SK-N-SH (cell line): ENCODE data around the gene FRAS1. TPM values are rescaled to one million over a fixed set of nuclear protein-coding genes. Genes with fewer than 3 reads are reported as not detected.

Experiments
- CTCF ChIA-PET: fragments of 300-600, 350-600 bp; formaldehyde crosslinking; extraction: SDS; loops from one replicate; lab custom pipeline; 2021; lab: Yijun Ruan, JAX
- POLR2A ChIA-PET: fragments of 350-600 bp; sonication (Branson Sonifier 250); formaldehyde crosslinking; extraction: SDS; loops from one replicate; lab custom pipeline; 2020; ENCODE audit warnings: antibody characterized with exemption, inconsistent platforms; lab: Yijun Ruan, JAX
- DNase-seq: peaks from one replicate; pipeline ENCODE4 v3.0.0; 2012
- H2AFZ ChIP-seq: fragments of 200-600 bp; sonication (generic); 2 replicates; pipeline ENCODE4 v1.8.1; 2016; ENCODE audit warnings: antibody characterized with exemption, mild to moderate bottlenecking, low read depth
- H3F3A ChIP-seq: fragments of 200-600 bp; sonication (generic); replicated peaks from 2 replicates; pipeline ENCODE3; 2016; ENCODE audit warnings: antibody characterized with exemption, mild to moderate bottlenecking; ENCODE audit not compliant: insufficient read depth
- H3K27ac ChIP-seq, 2 experiments: fragments of 200-500 bp in 1 of 2; fragments of 200-600 bp in 1 of 2; sonication (Bioruptor generic) in 1 of 2; sonication (generic), shearing (Covaris generic) in 1 of 2; 2 replicates each; pipeline versions ENCODE4 v1.5.1 to v1.6.1; 2014 to 2016; ENCODE audit warnings: low read depth in 2 of 2, inconsistent platforms in 1 of 2, low read length in 1 of 2, mild to moderate bottlenecking in 1 of 2, mixed read lengths in 1 of 2
- H3K27me3 ChIP-seq: fragments of 200-600 bp; sonication (generic), shearing (Covaris generic); 2 replicates; pipeline ENCODE4 v1.6.1; 2016; ENCODE audit warnings: mixed run types; ENCODE audit not compliant: insufficient read depth
- H3K36me3 ChIP-seq, 2 experiments: fragments of 200-500 bp in 1 of 2; fragments of 200-600 bp in 1 of 2; sonication (Bioruptor generic) in 1 of 2; sonication (generic) in 1 of 2; replicated peaks in 1 of 2; 2 replicates each; pipeline versions ENCODE3 to v1.5.1; 2014 to 2016; ENCODE audit warnings: low read length in 1 of 2, mild to moderate bottlenecking in 1 of 2; ENCODE audit not compliant: insufficient read depth in 2 of 2, control insufficient read depth in 1 of 2
- H3K4me1 ChIP-seq, 2 experiments: fragments of 200-500 bp in 1 of 2; fragments of 200-600 bp in 1 of 2; sonication (Bioruptor generic) in 1 of 2; sonication (generic), shearing (Covaris generic) in 1 of 2; 2 replicates each; pipeline versions ENCODE4 v1.5.1 to v1.6.1; 2014 to 2016; ENCODE audit warnings: low read depth in 1 of 2, low read length in 1 of 2, mixed run types in 1 of 2; ENCODE audit not compliant: insufficient read depth in 2 of 2, control insufficient read depth in 1 of 2
- H3K4me2 ChIP-seq: fragments of 200-600 bp; sonication (generic), shearing (Covaris generic); 2 replicates; pipeline ENCODE4 v1.6.1; 2017; ENCODE audit warnings: mixed run types
- H3K4me3 ChIP-seq, 2 experiments: fragments of 200-500 bp in 1 of 2; fragments of 200-600 bp in 1 of 2; sonication (Bioruptor generic) in 1 of 2; sonication (generic), shearing (Covaris generic) in 1 of 2; 2 replicates each; pipeline versions ENCODE4 v1.5.1 to v1.8.1; 2014 to 2016; ENCODE audit warnings: low read depth in 2 of 2, inconsistent platforms in 1 of 2, low read length in 1 of 2, mild to moderate bottlenecking in 1 of 2, mixed read lengths in 1 of 2, moderate library complexity in 1 of 2
- H3K79me2 ChIP-seq: fragments of 200-600 bp; sonication (generic); 2 replicates; pipeline ENCODE4 v1.8.1; 2017; ENCODE audit warnings: mild to moderate bottlenecking; ENCODE audit not compliant: insufficient read depth
- H3K9ac ChIP-seq: fragments of 200-600 bp; sonication (generic); 2 replicates; pipeline ENCODE4 v1.6.1; 2017; ENCODE audit warnings: mixed run types
- H3K9me2 ChIP-seq: fragments of 200-600 bp; sonication (generic); 2 replicates; pipeline ENCODE4 v1.6.1; 2017; ENCODE audit warnings: mixed run types
- H3K9me3 ChIP-seq: fragments of 200-600 bp; sonication (generic); 2 replicates; pipeline ENCODE4 v1.6.1; 2017; ENCODE audit warnings: mixed run types, mild to moderate bottlenecking, moderate library complexity
- H4K20me1 ChIP-seq: fragments of 200-600 bp; sonication (generic); 2 replicates; pipeline ENCODE4 v1.6.1; 2017; ENCODE audit warnings: mild to moderate bottlenecking, mixed run types; ENCODE audit not compliant: insufficient read depth
- CHD2 ChIP-seq: fragments of 150-350 bp; IDR thresholded peaks from 2 replicates; pipeline ENCODE4 v1.6.1; 2018; ENCODE audit warnings: low read length; ENCODE audit not compliant: partially characterized antibody
- EZH2phosphoT487 ChIP-seq: fragments of 200-600 bp; sonication (generic); IDR thresholded peaks from 2 replicates; pipeline ENCODE4 v1.6.1; 2017; ENCODE audit warnings: low read depth, mixed run types, mild to moderate bottlenecking, antibody characterized with exemption, moderate library complexity, borderline replicate concordance
- FOXJ3 ChIP-seq: sonication (generic); formaldehyde crosslinking; IDR thresholded peaks from 2 replicates; pipeline ENCODE4 v1.5.1; 2020; ENCODE audit warnings: mild to moderate bottlenecking, missing genetic modification reagents
- MEF2A ChIP-seq: IDR thresholded peaks from 2 replicates; pipeline ENCODE4 v1.4.0; 2012; ENCODE audit warnings: low read depth, borderline replicate concordance
- NFIC ChIP-seq: IDR thresholded peaks from 2 replicates; pipeline ENCODE4 v1.4.0; 2012; ENCODE audit warnings: borderline replicate concordance
- NRF1 ChIP-seq: IDR thresholded peaks from 2 replicates; pipeline ENCODE4 v1.6.1; 2012; ENCODE audit warnings: low read depth, mild to moderate bottlenecking, low read length
- PBX3 ChIP-seq: IDR thresholded peaks from 2 replicates; pipeline ENCODE4; 2012
- RCOR1 ChIP-seq: fragments of 150-350 bp; IDR thresholded peaks from 2 replicates; pipeline ENCODE4 v1.6.1; 2017; ENCODE audit warnings: antibody characterized with exemption, low read length
- SMC3 ChIP-seq: IDR thresholded peaks from 2 replicates; pipeline ENCODE4 v1.6.1; 2012; ENCODE audit warnings: low read depth, low read length, improper control_type of control experiment
- TEAD4 ChIP-seq: IDR thresholded peaks from 2 replicates; pipeline ENCODE4 v1.4.0; 2012; ENCODE audit warnings: mild to moderate bottlenecking, borderline replicate concordance; ENCODE audit not compliant: insufficient read depth
- WGBS: methylation state at CpG from one replicate; pipeline ENCODE4 v1.1.6; 2017; ENCODE audit warnings: low lambda C conversion rate; 5-methylcytosine and 5-hydroxymethylcytosine counted together
- polyA plus RNA-seq, 3 experiments: library from polyadenylated mRNA; depleted of rRNA; stranded (reverse); fragments of >200 nt; gene quantifications; 2 replicates each; pipeline ENCODE4 v1.2.3, GENCODE V29; 2012
- TF ChIP-seq, protein P1 (sequence below): IDR thresholded peaks from 2 replicates; pipeline ENCODE4 v1.4.0; 2012; ENCODE audit warnings: low read depth, borderline replicate concordance

The FRAS1 gene
- polyA plus RNA-seq, 1 of the 3 experiments (the other 2 are of a cell fraction) = 8.3 TPM

DNA sequence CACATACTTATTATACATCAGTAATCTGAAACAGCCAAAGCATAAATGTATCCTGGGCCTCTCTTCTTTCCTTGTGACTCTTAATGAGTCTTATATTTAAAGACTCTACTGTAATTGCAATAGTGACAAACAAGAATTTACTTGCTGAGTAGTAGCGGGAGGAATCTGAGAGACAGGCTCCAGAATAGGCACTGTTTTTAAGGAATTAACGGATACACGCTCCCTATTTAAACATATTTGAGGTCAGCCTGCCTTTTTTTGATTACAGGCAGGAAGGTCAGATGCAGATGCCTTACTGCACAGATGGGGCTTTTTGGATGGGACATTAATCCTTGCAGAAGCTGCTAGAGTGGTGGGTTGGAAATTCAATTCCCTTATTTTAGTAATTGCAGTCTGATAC, 298.2 kb downstream of the FRAS1 start:
- Histone ChIP-seq H3K79me2 (no peaks in the 10 kb centered on the region), H4K20me1 (no peaks in the 10 kb centered on the region), H3F3A (no peaks in the 10 kb centered on the region), H3K9me2 (no peaks in the 10 kb centered on the region), H3K9me3 (no peaks in the 10 kb centered on the region), H3K27ac (no peak overlapping the region), H3K27me3 (no peaks in the 10 kb centered on the region), H3K4me3 (no peak overlapping the region), H3K36me3 (no peaks in the 10 kb centered on the region), H3K4me1 (peaks cover 0 to 2% of the 10 kb centered on the region in 2 experiments; a peak in 2 of 4 replicates), H3K9ac (no peak overlapping the region), H3K4me2 (no peak overlapping the region), H2AFZ (no peak overlapping the region)
- ChIA-PET CTCF (interaction anchor here (1.5 kb wide), 2 partner anchors 10 to 296 kb away, joined by 3 to 7 read pairs; no protein-coding TSS in a partner anchor), POLR2A (no interaction called here)
- no peak for DNase-seq
- no peak for TF ChIP-seq EZH2phosphoT487
- TF ChIP-seq TEAD4 = no peak
- TF ChIP-seq NRF1 = no peak
- TF ChIP-seq CHD2 = no peak
- no peak for TF ChIP-seq RCOR1
- TF ChIP-seq FOXJ3 (CRISPR knock-in tag) = no peak
- no peak for TF ChIP-seq PBX3
- no peak for TF ChIP-seq SMC3
- TF ChIP-seq, protein P1, sequence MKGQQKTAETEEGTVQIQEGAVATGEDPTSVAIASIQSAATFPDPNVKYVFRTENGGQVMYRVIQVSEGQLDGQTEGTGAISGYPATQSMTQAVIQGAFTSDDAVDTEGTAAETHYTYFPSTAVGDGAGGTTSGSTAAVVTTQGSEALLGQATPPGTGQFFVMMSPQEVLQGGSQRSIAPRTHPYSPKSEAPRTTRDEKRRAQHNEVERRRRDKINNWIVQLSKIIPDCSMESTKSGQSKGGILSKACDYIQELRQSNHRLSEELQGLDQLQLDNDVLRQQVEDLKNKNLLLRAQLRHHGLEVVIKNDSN = no peak
- TF ChIP-seq NFIC = no peak
- WGBS = 98% methylated on average over 3 of the region's 3 CpGs

DNA sequence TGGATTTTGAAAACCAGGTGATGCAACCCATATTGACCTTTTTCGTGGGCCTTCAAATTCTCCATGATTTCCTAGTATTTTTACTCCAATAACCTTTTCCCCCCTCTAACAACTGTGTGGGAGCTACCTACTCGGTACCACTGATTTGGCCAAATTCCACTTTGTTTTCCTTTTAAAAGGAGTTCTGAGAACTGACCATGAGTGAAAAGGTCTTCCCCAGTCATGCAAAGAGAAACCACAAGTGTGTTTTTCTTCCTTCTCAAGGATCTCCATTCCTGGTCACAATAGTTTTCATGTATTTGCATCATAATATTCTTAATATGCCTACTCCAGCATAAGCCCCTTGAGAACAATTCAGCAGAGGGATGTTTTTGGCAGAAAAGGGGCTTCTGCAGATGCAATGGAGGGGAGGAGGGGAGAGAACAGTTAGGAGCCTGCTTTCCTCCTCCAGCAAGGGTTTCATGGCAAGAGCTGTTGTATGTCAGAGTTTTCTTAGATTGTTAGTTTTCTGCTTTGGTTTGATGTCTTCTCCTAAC, 299.2 kb downstream of the FRAS1 start:
- no peaks in the 10 kb centered on the region for H3F3A ChIP-seq
- TF ChIP-seq MEF2A = no peak
- TF ChIP-seq, all 33 proteins: peak for 0
- Histone ChIP-seq H4K20me1 (no peaks in the 10 kb centered on the region), H3K27me3 (no peaks in the 10 kb centered on the region), H3K79me2 (no peaks in the 10 kb centered on the region), H3K4me3 (no peak overlapping the region), H3K9ac (no peak overlapping the region), H2AFZ (no peak overlapping the region), H3K4me2 (no peak overlapping the region), H3K36me3 (no peaks in the 10 kb centered on the region), H3K9me2 (no peaks in the 10 kb centered on the region), H3K27ac (no peak overlapping the region), H3K4me1 (peaks cover 0 to 2% of the 10 kb centered on the region in 2 experiments; a peak in 2 of 4 replicates), H3K9me3 (no peaks in the 10 kb centered on the region)
- CTCF ChIA-PET = interaction anchor here (0.6 kb wide), 1 partner anchor 255 kb away, joined by 3 read pairs; no protein-coding TSS in a partner anchor
- WGBS = 82% methylated on average over 2 of the region's 2 CpGs
- POLR2A ChIA-PET = no interaction called here
- DNase-seq = no peak
